Prostate gland (tissue), 2 donors: ENCODE data around the gene CAP2.

ENCODE experiments used
- CTCF ChIP-seq, 4 experiments: fragments of 200-600 bp in 2 of 4; fragments of 450-650 bp in 2 of 4; sonication (generic) in 2 of 4; IDR thresholded peaks; 1 replicate in 3 of 4; 2 replicates in 1 of 4; pipeline ENCODE4 v1.5.1; 2016 to 2019; ENCODE audit warnings: antibody characterized with exemption in 4 of 4, mild to moderate bottlenecking in 2 of 4, moderate library complexity in 2 of 4
- POLR2A ChIP-seq: fragments of 450-650 bp; IDR thresholded peaks from one replicate; pipeline ENCODE4 v1.6.1; 2016; ENCODE audit warnings: antibody characterized with exemption, mild to moderate bottlenecking
- POLR2AphosphoS5 ChIP-seq: sonication (generic); formaldehyde crosslinking; IDR thresholded peaks from one replicate; pipeline ENCODE4 v1.6.1; 2017; ENCODE audit warnings: antibody characterized with exemption

GRCh38 chr6:17361013-17361412 is 32.4 kb upstream of the CAP2 start:
- no peak for TF ChIP-seq CTCF (IDR thresholded peaks at IDR 0.05)
- TF ChIP-seq POLR2A, result no peak
- no peak for TF ChIP-seq POLR2AphosphoS5
